SU-DHL-6 (cell line): ENCODE data around the gene RASGRP1.
"Not testable (repeated sequence)": the region's sequence is repeated elsewhere in the genome, so short reads cannot be mapped to it uniquely, and the experiment has no call there.

Experiments used
- H2AFZ ChIP-seq: fragments of 200-600 bp; sonication (generic); 2 replicates; pipeline ENCODE4 v1.6.1; 2014; ENCODE audit warnings: low read depth, mild to moderate bottlenecking, moderate library complexity, mixed read lengths, antibody characterized with exemption, low read length; ENCODE audit not compliant: severe bottlenecking
- H3F3A ChIP-seq: fragments of 200-600 bp; shearing (Covaris generic); 2 replicates; pipeline ENCODE4 v1.6.0; 2016; ENCODE audit warnings: antibody characterized with exemption, mild to moderate bottlenecking; ENCODE audit not compliant: insufficient read depth
- H3K27ac ChIP-seq: fragments of 200-600 bp; sonication (generic); 2 replicates; pipeline ENCODE4 v1.5.1; 2016; ENCODE audit warnings: low read depth, mild to moderate bottlenecking, low read length, moderate library complexity, mixed read lengths
- H3K27me3 ChIP-seq: fragments of 200-600 bp; sonication (generic), shearing (Covaris generic); 2 replicates; pipeline ENCODE4 v1.6.0; 2014; ENCODE audit warnings: mild to moderate bottlenecking, low read length
- H3K36me3 ChIP-seq: fragments of 200-600 bp; sonication (generic); 2 replicates; pipeline ENCODE4 v1.6.1; 2014; ENCODE audit warnings: mild to moderate bottlenecking, low read length, mixed read lengths
- H3K4me2 ChIP-seq: fragments of 300-600, 200-600 bp; shearing (Covaris generic), sonication (generic); 2 replicates; pipeline ENCODE4 v1.6.0; 2014; ENCODE audit warnings: low read length, low read depth, mild to moderate bottlenecking; ENCODE audit not compliant: poor library complexity, severe bottlenecking
- H3K4me3 ChIP-seq: fragments of 200-600 bp; sonication (generic); 2 replicates; pipeline ENCODE4 v1.5.1; 2014; ENCODE audit warnings: antibody characterized with exemption, low read length, mild to moderate bottlenecking, mixed read lengths; ENCODE audit not compliant: insufficient read depth, poor library complexity, severe bottlenecking
- H3K79me2 ChIP-seq: fragments of 200-600 bp; sonication (generic); 2 replicates; pipeline ENCODE4 v1.6.1; 2014; ENCODE audit warnings: mild to moderate bottlenecking, low read length, moderate library complexity; ENCODE audit not compliant: insufficient read depth
- H3K9ac ChIP-seq: fragments of 200-600 bp; sonication (generic); 2 replicates; pipeline ENCODE4 v1.7.0; 2014; ENCODE audit warnings: mild to moderate bottlenecking, low read length
- H3K9me2 ChIP-seq: fragments of 200-600 bp; sonication (generic); replicated peaks from 2 replicates; pipeline ENCODE4 v1.6.1; 2014; ENCODE audit warnings: low read length; ENCODE audit not compliant: insufficient read depth
- H3K9me3 ChIP-seq: fragments of 200-600 bp; sonication (generic); 2 replicates; pipeline ENCODE4 v1.6.1; 2014; ENCODE audit warnings: low read length, mixed read lengths; ENCODE audit not compliant: insufficient read depth
- H4K20me1 ChIP-seq: fragments of 200-600 bp; sonication (generic); 2 replicates; pipeline ENCODE4 v1.6.1; 2014; ENCODE audit warnings: low read depth, mild to moderate bottlenecking, antibody characterized with exemption, low read length, moderate library complexity, mixed read lengths
- EZH2phosphoT487 ChIP-seq: fragments of 200-600 bp; sonication (generic), shearing (Covaris generic); conservative IDR thresholded peaks from 2 replicates; pipeline ENCODE4 v1.6.1; 2018; ENCODE audit warnings: mild to moderate bottlenecking, antibody characterized with exemption, low read length, moderate library complexity, mixed read lengths
- TF ChIP-seq, protein P1 (sequence below): fragments of 200-600 bp; sonication (generic); IDR thresholded peaks from one replicate; pipeline ENCODE4 v1.5.1; 2017; ENCODE audit warnings: antibody characterized with exemption, mild to moderate bottlenecking, low read length, moderate library complexity; ENCODE audit not compliant: insufficient read depth, poor library complexity, severe bottlenecking

Gene RASGRP1

DNA sequence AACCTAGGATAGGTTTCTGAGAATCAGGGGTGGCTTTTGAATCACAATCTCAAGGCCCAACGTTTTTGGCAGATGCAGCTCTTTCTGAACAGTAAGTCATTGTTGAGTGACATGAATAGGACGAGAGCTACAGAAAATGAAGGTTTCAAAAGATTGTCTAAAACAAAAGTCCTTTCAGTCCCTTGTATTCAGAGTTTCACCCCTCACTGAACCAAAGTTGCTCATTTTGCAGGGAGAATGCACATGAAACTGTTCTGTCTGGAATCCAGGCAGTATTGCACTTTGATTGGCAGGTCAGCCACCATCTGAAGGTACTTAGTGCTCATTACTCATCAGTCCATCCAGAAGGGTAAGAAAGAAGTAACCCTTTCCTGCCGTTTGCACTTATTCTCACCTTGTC, 24.1 kb upstream of the RASGRP1 start:
- Histone ChIP-seq H3K27ac (no peak overlapping the region), H2AFZ (no peak overlapping the region)
- no peak for TF ChIP-seq EZH2phosphoT487
- TF ChIP-seq, protein P1, sequence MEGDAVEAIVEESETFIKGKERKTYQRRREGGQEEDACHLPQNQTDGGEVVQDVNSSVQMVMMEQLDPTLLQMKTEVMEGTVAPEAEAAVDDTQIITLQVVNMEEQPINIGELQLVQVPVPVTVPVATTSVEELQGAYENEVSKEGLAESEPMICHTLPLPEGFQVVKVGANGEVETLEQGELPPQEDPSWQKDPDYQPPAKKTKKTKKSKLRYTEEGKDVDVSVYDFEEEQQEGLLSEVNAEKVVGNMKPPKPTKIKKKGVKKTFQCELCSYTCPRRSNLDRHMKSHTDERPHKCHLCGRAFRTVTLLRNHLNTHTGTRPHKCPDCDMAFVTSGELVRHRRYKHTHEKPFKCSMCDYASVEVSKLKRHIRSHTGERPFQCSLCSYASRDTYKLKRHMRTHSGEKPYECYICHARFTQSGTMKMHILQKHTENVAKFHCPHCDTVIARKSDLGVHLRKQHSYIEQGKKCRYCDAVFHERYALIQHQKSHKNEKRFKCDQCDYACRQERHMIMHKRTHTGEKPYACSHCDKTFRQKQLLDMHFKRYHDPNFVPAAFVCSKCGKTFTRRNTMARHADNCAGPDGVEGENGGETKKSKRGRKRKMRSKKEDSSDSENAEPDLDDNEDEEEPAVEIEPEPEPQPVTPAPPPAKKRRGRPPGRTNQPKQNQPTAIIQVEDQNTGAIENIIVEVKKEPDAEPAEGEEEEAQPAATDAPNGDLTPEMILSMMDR = no peak

DNA sequence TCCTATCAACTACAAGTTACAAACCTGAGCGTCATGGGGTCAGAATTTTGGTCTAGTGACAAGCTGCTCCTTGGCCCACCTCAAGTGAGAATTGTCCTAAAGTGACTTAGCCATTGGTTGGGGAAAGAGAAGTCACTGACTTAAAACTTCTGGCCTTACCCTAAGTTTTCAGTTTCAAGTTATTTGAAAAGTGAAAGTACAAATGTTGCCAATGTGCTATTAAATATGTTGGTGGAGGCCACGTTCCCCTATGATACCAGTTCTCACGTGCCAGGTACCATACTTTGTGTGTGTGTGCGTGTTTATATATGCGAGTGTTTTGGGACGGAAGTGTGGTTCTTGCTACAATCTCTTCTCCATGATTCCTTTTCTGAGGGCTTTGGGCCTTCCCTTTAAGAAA, 22.6 kb upstream of the RASGRP1 start:
- H4K20me1 ChIP-seq = no peaks in the 10 kb centered on the region
- H3K4me2 ChIP-seq = no peak overlapping the region
- H2AFZ ChIP-seq = no peak overlapping the region
- H3K9me2 ChIP-seq = no peaks in the 10 kb centered on the region
- H3K27ac ChIP-seq = no peak overlapping the region
- H3K79me2 ChIP-seq = no peaks in the 10 kb centered on the region
- no peaks in the 10 kb centered on the region for H3K27me3 ChIP-seq
- no peak overlapping the region for H3K9ac ChIP-seq
- H3K9me3 ChIP-seq = no peaks in the 10 kb centered on the region
- H3F3A ChIP-seq = no peaks in the 10 kb centered on the region
- no peaks in the 10 kb centered on the region for H3K36me3 ChIP-seq
- TF ChIP-seq EZH2phosphoT487 = no peak
- TF ChIP-seq, protein P1 = no peak
- no peak overlapping the region for H3K4me3 ChIP-seq

More for the DNA sequence above, 24.1 kb upstream of the RASGRP1 start:
- Histone ChIP-seq H3K36me3 (no peaks in the 10 kb centered on the region), H3K27me3 (no peaks in the 10 kb centered on the region), H3K79me2 (no peaks in the 10 kb centered on the region), H3K4me2 (no peak overlapping the region), H3K9ac (no peak overlapping the region), H3K9me2 (no peaks in the 10 kb centered on the region), H3K9me3 (no peaks in the 10 kb centered on the region), H4K20me1 (no peaks in the 10 kb centered on the region), H3K4me3 (no peak overlapping the region), H3F3A (no peaks in the 10 kb centered on the region)

DNA sequence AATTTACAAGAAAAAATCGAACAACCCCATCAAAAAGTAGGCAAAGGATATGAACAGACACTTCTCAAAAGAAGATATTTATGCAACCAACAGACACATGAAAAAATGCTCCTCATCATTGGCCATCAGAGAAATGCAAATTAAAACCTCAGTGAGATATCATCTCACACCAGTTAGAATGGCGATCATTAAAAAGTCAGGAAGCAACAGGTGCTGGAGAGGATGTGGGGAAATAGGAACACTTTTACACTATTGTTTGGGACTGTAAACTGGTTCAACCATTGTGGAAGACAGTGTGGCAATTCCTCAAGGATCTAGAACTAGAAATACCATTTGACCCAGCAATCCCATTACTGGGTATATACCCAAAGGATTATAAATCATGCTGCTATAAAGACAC, 21.4 kb upstream of the RASGRP1 start:
- not testable (repeated sequence) for H3K79me2 ChIP-seq, H3K36me3 ChIP-seq, H3K4me2 ChIP-seq, H3K9ac ChIP-seq, H4K20me1 ChIP-seq, H2AFZ ChIP-seq, H3K9me2 ChIP-seq, H3K9me3 ChIP-seq, H3K27ac ChIP-seq, H3F3A ChIP-seq, H3K4me3 ChIP-seq, H3K27me3 ChIP-seq

DNA sequence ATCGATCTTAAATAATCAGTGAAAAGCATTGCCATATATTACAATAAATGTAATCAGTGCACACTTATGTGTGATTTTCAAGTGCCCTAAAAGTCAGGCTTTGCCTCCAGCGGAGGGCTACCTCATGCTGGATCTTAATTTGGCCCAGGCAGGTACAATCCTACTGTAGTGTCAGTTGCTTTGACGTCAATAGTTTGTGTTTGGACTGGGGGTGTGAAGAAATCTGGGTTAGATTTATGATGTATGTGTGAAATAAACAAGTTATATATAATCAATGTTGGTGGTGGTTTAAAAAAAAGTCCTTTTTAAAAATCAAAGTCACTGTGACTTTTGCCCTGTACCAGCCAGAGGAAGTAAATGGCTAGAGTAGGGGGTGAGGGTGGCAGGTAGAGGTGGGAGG, 14.0 kb upstream of the RASGRP1 start:
- Histone ChIP-seq H4K20me1 (no peaks in the 10 kb centered on the region), H3K9ac (no peak overlapping the region), H3K9me2 (no peaks in the 10 kb centered on the region), H3K27me3 (no peaks in the 10 kb centered on the region), H3K4me2 (no peak overlapping the region), H3K9me3 (no peaks in the 10 kb centered on the region), H2AFZ (no peak overlapping the region), H3F3A (no peaks in the 10 kb centered on the region), H3K36me3 (no peaks in the 10 kb centered on the region), H3K27ac (no peak overlapping the region), H3K79me2 (no peaks in the 10 kb centered on the region), H3K4me3 (no peak overlapping the region)
- TF ChIP-seq EZH2phosphoT487 = no peak
- TF ChIP-seq, protein P1 = no peak
